Astrocyte of the cerebellum (primary cell): ENCODE results near the gene SLCO3A1.
"Not testable (repeated sequence)": the region's sequence is repeated elsewhere in the genome, so short reads cannot be mapped to it uniquely, and the experiment has no call there.

Experiments used
- DNase-seq: peaks from one replicate; pipeline ENCODE4 v3.0.0-alpha.2; 2011; ENCODE audit warnings: low read depth
- H3K4me3 ChIP-seq: 2 replicates; pipeline ENCODE4 v1.5.1; 2011; ENCODE audit warnings: mild to moderate bottlenecking, low read depth, low read length, moderate library complexity
- in situ Hi-C: cut with HindIII; loops from 2 replicates; pipeline ENCODE4 v1.10.0; 2017; ENCODE audit warnings: low sequenced_read_pairs
- TF ChIP-seq, protein P1 (sequence below): IDR thresholded peaks from 2 replicates; pipeline ENCODE4 v1.5.1; 2012; ENCODE audit warnings: low read length, low read depth, moderate library complexity, mild to moderate bottlenecking; ENCODE audit errors: missing control alignments

Gene SLCO3A1

DNA sequence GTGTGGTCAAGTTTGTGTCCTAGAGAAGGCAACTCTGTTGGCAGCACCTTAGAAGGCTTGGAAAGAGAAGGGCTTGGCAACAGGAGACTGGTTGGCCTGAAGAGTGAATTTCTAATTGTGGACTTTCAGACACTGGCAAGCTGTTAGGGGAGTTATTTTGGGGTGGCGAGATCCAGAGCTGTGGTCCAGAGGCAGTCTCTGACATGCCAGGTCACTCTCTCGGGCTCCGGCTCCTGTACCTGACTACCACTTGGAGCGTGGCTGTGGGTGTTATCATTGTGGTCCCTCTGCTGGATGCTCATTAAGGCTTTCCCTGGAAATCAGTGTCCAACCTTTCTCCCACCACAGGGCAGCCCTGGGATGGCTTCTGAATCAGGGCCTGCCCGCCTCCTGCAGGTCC, 209.0 kb downstream of the SLCO3A1 start:
- in situ Hi-C loops = no loop called here
- DNase-seq = no peak
- H3K4me3 ChIP-seq = no peak overlapping the region
- TF ChIP-seq, protein P1, sequence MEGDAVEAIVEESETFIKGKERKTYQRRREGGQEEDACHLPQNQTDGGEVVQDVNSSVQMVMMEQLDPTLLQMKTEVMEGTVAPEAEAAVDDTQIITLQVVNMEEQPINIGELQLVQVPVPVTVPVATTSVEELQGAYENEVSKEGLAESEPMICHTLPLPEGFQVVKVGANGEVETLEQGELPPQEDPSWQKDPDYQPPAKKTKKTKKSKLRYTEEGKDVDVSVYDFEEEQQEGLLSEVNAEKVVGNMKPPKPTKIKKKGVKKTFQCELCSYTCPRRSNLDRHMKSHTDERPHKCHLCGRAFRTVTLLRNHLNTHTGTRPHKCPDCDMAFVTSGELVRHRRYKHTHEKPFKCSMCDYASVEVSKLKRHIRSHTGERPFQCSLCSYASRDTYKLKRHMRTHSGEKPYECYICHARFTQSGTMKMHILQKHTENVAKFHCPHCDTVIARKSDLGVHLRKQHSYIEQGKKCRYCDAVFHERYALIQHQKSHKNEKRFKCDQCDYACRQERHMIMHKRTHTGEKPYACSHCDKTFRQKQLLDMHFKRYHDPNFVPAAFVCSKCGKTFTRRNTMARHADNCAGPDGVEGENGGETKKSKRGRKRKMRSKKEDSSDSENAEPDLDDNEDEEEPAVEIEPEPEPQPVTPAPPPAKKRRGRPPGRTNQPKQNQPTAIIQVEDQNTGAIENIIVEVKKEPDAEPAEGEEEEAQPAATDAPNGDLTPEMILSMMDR = no peak

DNA sequence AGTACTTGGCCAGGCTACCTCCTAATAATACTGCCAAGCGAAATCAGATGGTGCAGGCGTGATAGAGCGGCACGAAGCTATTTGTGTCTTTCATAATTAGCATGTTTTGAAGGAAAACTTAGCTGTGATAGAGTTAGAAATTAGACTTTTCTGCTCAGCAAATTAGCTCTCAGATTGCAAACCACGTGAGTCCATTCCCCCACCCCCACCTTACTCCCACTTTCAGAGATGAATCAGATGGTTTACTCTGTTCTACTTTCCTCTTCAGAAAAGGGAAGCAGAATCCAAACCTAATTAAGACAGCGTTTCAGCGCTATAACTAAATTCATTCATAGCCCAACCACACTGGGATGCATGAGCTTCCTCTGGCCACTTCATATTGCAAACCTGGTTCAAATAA, 214.6 kb downstream of the SLCO3A1 start:
- no peak overlapping the region for H3K4me3 ChIP-seq

DNA sequence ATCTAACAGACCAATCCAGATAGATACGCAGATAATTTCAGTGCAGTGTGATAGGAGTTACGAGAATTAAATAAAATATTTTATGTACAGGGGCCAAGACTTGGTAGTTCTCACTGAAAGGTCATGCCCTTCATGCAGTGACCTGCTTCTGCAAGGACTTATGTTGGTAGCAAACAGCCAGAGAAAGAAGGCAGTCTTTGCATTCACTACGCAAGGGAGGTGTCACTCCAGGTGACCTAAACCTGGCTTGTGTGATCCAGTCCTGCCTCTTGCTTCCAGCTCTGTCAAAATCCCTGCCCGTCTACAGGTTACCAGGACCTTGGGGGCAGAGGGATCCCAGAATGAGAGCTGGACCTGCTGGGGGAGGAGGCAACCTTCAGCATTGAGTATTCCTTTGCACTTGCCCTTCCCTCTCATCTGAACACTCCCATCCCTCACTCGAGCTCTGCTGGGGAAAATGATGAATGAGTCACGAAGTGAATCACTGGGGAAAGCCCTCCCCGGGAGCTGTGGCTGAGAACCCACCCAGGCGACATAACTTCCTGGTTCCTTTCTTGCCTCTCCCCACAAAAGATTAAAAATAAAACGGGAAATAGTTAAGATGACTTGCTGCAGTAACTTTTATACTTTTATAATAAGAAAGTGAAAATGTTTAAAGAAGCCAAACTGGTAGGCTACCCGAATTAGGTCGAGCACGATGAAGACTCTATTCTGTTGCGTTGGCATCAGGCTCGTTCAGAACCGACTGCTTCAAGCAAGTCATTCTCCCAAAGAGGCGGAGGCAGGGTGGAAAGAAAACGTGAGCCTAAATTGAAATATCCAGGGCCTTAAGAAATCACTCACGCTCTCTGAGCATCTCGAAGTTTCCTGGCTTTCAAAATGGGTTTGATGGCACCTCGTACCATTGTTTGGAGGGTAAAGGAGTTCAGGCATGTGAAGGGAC, 216.1 kb downstream of the SLCO3A1 start:
- in situ Hi-C loops = no loop called here
- TF ChIP-seq, protein P1 = no peak
- DNase-seq = peak; percentile 53
- no peak overlapping the region for H3K4me3 ChIP-seq

More for the DNA sequence above, 214.6 kb downstream of the SLCO3A1 start:
- in situ Hi-C loops = no loop called here
- TF ChIP-seq, protein P1 = no peak
- no peak for DNase-seq

DNA sequence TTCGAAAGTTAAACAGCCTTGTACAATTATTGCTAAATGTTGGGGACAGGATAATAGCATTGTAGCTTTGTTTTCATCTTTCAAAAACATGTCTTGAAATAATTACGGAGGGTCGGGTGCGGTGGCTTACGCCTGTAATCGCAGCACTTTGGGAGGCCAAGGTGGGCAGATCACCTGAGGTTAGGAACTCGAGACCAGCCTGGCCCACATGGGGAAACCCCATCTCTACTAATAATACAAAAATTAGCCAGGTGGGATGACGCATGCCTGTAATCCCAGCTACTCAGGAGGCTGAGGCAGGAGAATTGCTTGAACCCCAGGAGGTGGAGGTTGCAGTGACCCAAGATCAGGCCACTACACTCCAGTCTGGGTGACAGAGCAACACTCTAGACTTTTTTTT, 216.7 kb downstream of the SLCO3A1 start:
- DNase-seq, in situ Hi-C loops, H3K4me3 ChIP-seq: not testable (repeated sequence)

DNA sequence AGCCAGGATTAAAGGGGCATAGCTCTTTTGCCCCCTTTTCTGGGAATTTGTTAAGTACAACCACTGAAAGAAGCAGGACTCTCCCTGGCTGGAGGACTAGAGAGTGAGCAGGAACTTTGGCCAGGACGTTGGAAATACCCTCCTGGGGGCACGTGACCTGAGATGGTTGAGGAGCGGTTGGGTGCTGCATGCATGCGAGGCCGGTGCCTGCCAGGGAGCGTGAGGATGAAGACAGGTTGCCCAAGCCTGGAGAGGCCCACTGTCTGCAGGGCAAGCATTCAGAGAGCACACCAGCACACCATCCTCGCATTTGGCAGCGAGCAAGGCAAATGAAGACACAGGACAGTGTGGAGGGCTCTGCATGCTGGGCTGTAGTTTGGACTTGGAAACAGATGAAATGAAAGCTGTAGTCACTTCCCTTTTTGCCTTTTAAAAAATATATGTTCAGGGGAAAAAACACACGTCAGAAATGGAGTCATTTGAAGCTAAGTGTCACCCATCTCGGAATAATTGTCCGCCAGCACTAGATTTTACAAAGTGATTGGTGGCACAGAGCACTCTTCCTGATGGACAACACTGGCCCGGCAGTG, 217.6 kb downstream of the SLCO3A1 start:
- TF ChIP-seq, protein P1 = no peak
- H3K4me3 ChIP-seq = no peak overlapping the region
- DNase-seq = no peak
- in situ Hi-C loops = no loop called here

DNA sequence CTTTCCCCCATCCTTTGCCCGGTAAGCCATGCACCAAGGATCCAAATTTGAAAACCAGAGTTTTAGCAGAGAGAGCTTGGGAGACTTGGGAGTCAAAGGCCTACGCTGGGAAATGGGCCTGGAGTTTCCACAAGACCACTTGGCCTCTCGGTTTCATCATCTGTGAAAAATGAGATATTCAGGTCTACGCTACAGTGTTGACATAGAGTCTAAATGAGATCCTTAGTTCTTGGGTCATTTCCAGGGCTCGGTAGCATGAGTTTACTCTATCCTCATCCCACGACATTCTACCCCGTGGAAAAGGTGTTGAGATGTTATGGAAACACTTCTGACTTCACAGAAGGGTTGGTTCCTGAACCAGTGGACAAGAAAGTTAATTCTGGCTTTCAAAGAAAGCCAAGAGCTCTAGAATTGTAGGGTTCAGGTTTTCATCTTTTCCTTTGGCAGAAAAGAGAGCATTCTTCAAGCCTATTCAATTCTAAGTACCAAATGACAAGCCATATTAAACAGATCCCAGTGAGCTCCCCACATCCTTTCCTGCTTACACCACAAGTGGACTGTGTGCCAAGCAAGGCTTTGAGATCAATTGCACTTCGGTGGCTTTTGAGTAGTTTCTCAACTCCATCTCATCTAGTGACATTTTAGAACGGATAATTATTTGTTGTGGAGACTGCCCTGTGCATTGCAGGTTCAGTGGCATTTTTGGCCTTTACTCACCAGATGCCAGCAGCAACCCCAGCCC, 219.7 kb downstream of the SLCO3A1 start:
- no peak overlapping the region for H3K4me3 ChIP-seq
- TF ChIP-seq, protein P1 = no peak
- peak; percentile 29 for DNase-seq
- in situ Hi-C loops = no loop called here
